ENCODE measurements around the gene CDY2A.
"Not testable (repeated sequence)": the region's sequence is repeated elsewhere in the genome, so short reads cannot be mapped to it uniquely, and the experiment has no call there.

GRCh38 chrY:17997586-17997985 is 28.0 kb upstream of the CDY2A start:
- not testable (repeated sequence) for TF ChIP-seq ZNF274 (IDR thresholded peaks at IDR 0.05; ENCODE audit: low read depth, low read length); YY1 (IDR thresholded peaks at IDR 0.05; ENCODE audit: insufficient read depth, insufficient read length); SUZ12 (IDR thresholded peaks at IDR 0.05; ENCODE audit: extremely low read depth, insufficient read depth, insufficient read length)

Measured in NT2/D1 (cell line).